LHCN-M2 (cell line): ENCODE results near the gene LIMK1. TPM values are rescaled to one million over a fixed set of nuclear protein-coding genes. Genes with fewer than 3 reads are reported as not detected.

Source experiments
- total RNA-seq: library from RNA; depleted of rRNA; stranded (reverse); fragments of >200 nt; gene quantifications from 2 replicates; pipeline ENCODE4 v1.2.3, GENCODE V29; 2014; rRNA removed

The LIMK1 gene
- total RNA-seq, 1 experiment from 2014 or later: 121 TPM

Other genes starting within 250 kb of the LIMK1 start
- 3.2 and 5.7 TPM in 2 replicates for gene METTL27, start 241.3 kb upstream of the LIMK1 start, total RNA-seq
- not detected in 2 replicates for gene TMEM270, start 222.6 kb upstream of the LIMK1 start, total RNA-seq
- 2.1 and 3.3 TPM in 2 replicates for gene ELN, start 55.6 kb upstream of the LIMK1 start, total RNA-seq
- 433 and 448 TPM in 2 replicates for gene EIF4H, start 90.6 kb downstream of the LIMK1 start, total RNA-seq
- gene LAT2, start 126.2 kb downstream of the LIMK1 start, total RNA-seq: 0.23 and 3.6 TPM in 2 replicates
- gene RFC2, start 170.6 kb downstream of the LIMK1 start, total RNA-seq: 85.3 and 99.9 TPM in 2 replicates
- gene CLIP2, start 205.6 kb downstream of the LIMK1 start, total RNA-seq: 37.1 and 39.4 TPM in 2 replicates